HG03571 (cell line): Measurements from ENCODE around the gene PTPRD.
"Not testable (repeated sequence)": the region's sequence is repeated elsewhere in the genome, so short reads cannot be mapped to it uniquely, and the experiment has no call there.

Experiments used
- ATAC-seq: cut with Tn5 transposase; IDR thresholded peaks from one replicate; pipeline ENCODE4 v1.9.1; 2021; ENCODE audit not compliant: unreplicated experiment

The PTPRD gene

DNA sequence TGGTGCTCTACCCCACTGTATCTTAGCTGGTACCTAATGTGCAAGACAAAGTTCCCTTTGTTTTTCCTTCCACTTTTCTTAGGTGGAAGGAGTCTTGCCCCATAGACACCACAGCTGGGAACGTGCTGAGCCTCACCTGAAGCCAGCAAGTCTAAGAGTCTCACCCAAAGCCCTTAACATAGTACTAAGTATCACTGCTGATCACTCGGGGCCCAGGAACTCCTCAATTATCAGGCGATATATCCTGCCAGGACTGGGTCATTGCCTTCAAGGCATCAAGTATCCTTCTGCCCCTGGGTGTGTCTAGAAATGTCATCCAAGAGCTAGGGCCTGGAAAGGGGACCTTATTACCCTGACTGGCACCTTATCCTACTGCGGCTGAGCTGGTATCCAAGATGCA, 123.9 kb downstream of the PTPRD start:
- ATAC-seq: no peak

DNA sequence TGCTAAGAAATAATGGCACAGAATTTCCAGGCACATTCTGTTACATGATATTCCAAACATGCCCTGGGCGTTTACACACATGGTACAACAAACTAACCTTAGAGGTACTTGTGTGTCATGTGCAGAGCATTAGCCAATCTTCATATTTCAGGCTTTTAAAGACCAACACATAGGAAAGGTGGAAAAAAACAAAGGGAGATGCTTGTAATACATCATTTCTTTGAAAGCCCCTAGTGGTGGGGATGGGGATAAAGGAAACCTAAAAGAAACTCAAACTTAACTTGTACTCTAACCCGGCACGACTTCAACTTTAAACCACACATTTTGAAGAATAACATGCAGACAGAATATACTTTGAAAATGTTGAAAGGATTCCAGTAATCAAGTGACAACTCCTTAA, 133.6 kb downstream of the PTPRD start:
- ATAC-seq: no peak

DNA sequence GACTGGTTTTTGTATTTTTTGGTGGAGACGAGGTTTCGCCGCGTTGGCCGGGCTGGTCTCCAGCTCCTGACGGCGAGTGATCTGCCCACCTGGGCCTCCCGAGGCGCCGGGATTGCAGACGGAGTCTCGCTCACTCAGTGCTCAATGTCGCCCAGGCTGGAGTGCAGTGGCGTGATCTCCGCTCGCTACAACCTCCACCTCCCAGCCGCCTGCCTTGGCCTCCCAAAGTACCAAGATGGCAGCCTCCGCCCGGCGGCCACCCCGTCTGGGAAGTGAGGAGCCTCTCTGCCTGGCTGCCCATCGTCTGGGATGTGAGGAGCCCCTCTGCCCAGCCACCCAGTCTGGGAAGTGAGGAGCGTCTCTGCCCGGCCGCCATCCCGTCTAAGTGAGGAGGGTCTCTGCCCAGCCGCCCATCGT, 163.6 kb downstream of the PTPRD start:
- not testable (repeated sequence) for ATAC-seq

DNA sequence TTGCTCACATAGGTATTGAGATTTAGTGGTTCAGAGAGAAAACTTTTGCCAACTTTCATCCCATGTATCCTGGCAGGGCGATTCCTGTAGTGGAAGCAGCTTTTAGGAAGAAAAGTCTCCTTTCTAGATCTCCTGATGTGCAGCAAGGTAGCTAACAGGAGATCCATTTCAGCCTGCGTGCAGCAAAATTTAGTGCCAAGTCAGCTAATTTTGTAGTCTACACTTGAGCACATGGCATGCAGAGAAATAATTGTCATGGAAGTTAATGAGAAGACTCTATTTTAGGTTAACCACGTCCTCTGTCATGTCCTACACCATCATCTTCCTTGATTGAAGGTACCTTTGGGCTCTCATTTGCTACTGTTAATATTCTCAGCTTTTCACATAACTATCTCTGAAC, 165.8 kb downstream of the PTPRD start:
- ATAC-seq: no peak

DNA sequence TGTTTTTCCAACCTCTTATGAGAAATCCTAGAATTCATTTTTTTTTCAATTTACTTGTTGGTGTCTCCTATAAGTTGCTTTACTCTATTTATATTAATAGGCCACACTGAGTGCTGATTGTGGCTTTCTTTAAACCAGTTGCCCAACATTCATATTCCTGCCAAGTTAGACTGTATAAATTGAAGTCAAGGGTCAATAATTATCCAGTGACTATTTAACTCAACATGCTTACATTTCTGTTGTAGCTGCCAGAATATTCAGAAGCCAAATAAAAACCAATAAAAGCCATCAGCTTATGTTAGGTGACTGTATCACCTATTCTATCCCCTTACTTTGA, 169.0 kb downstream of the PTPRD start:
- ATAC-seq: no peak

DNA sequence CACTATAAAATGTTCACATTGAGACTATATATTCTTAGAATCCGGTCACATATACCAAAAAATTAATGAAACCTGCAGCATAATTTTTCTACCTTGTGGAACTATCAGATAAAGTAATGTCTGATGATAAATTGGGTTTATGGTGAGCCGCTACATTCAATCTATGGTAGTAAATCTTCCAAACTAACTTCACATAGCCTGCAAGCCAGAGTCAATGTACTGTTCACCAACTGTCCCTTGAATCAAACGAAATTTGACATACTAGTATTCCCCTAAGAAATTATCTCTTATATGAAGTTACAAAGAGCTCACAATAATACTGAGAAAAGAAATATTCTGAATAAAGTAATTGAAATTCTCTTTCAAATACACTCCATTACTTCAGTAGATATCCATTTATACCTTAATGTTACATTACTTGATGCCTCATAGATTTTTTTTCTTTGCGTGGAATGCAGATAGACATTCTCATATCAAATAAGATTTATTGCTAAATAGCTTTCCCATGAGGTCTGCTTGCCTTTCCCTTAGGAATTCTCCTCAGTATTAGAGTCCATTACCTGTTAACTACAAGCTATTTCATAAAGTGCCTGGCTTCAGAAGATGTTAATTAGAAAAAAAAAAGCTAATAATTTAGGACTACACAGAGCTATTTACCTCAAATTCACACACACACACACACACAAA, 169.5 kb downstream of the PTPRD start:
- ATAC-seq: no peak

DNA sequence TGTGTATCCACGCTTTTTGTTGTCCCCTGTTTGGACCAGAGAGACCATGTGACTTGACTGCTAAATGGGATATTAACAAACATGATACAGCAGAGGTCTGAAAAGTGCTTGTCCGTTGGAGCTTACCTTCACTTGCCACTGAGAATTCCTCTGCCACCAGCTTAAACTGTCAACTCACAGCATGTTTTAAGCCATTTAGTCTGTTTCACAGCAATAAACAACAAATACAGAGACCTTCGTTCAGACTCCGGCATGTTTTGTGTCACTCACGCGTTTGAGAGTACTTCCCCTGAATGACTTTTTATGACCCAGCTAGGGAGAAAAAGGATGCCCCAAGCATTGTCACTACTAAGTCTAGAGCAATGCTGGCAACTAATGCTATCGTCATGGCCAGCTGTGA, 173.8 kb downstream of the PTPRD start:
- ATAC-seq: no peak

DNA sequence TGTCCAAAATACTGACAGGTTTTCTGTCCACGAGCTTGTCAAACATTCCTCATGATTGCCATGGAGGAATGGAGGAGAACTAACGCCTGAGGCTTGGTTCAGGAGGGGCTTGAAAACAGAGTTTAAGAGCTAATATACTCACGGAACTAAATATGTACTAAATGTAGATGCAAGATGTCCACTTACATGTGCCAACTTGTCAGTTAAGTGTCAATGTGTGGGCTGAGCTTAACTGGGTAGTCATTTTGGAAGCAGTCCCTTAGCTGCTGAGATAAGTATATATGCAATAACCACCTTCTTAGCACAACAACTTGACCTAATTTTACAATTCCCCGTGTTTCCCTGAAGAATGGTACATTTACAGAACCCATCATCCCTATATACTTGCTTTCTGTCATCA, 176.0 kb downstream of the PTPRD start:
- ATAC-seq: no peak

DNA sequence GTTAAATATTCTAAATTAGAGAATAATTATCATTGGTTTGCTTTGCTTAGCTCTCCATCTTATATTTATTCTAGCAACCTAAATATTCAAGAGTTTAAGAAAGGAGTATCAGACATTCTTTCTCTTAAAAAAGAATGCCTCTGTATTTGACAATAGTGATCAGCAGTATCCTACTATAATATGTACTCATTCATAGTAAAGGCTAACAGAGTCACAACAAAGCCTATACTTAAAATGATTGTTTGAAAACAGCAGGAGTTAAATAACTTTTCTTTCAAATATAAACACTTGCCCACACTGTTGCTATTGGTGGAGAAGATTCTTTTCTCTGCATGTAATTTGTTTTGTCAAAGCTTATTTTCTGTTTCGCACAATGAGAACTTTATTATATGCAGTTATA, 178.4 kb downstream of the PTPRD start:
- no peak for ATAC-seq

DNA sequence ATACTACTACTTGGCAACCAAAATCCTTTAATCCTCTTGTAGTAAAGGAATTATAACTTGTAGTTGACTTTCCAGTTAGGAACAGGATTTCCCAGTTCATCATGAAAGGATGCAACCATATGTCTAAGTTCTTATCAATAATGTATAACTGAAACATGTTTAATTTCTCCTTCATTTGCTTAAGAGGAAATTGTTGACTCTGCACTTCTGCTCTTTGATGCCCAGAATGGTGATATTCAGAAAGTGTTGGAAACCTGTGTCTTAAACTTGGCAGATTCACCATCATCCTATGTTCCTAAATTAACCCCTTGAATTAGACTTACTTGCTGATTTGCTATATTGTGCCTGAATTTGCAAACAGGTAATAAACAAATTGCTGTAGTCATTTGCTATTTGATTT, 201.5 kb downstream of the PTPRD start:
- no peak for ATAC-seq

DNA sequence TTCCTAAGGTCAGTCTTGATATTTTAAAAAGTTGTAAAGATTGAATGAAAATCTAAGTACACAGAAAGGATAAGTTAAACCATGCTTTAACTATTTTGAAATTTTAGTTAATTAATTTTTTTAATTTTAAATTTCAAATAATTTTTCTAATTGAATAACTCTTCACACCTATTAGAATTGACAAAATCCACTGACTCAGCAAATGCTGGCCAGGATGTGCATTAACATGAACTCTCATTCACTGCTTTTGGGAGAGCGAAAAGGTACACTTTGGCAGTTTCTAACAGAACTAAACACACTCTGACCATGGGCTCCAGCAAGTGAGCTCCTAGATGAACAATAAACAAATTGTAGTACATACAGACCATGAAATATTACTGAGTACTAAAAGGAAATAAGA, 209.5 kb downstream of the PTPRD start:
- ATAC-seq: no peak

DNA sequence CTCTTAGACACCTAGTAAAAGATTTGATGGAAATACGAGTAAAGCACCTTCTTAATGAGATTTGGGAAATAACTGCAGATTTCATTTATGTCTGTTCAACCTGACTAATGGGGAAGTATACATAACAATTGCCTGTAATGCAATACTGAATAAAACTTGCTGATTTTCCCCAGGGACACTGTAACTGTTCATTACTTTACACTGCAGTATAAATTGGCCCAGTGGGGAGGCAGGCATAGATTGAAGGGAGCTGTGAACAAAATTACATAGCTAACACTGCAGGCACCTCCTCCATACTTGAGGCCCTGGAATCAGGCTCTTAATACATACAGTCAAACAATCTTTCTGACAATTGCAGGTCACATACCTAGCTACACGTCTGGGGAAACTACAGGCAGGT, 216.2 kb downstream of the PTPRD start:
- ATAC-seq: no peak

DNA sequence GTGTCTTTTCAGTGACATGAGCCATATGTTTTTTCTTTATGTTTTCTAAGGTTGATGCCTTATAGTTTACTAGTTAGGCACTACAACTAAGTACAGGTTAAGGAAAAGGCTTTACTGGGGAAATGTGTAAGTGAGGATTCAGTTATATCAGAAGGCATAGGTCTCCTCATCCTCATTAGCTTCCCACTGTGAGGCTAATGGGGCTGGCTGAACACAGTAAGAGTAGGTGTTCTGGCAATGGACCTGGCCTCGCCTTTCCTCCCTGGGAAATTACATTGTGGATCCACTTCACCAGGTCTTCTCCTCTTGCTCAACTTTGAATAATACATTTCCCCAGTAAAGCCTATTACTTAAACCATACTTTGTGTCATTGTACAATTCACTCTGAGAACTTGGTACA, 225.5 kb downstream of the PTPRD start:
- ATAC-seq: no peak

DNA sequence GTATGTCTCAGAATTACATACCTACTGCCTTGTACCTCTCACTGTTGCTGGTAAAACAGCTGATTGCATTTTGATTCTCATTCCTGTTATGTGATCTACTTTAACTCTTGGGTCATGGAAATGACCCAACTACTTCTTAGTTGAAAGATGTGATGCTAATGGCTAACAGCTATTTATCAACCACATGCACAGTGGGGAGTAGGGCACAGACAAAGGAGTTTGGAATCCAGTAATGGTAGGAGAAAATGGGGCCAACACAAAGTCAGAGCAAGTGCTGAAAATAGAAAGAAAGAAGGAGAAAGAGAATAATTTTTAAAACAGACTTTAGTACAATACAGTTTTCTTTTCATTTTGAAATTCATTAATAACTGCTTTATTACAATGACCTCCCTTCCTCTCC, 241.0 kb downstream of the PTPRD start:
- ATAC-seq: no peak

DNA sequence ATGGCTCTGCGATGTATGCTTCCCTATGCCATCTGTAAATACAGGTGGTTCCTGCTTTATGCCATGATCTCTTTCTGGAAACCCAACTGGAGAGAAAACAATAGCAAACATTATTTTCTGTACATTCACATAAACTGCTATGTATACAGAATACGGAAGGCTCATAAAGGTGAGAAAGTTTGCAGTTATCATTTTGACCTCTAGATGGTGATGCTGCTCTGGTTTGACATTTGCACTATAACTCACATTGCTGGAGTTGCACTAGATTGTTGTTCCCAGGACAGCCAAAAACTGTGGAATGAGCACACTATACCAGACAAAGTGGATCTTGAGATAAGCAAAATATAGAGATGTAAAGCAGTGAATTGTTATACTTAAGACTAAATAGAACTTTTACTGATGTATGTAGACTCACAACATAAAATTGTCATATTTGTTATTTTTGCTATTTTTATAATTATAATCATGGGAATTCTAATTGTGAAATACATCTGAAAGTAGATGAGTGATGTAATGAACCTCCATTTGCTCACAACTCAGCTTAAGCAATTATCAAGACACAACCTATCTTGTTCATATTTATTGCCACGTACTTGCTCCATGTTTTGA, 246.5 kb downstream of the PTPRD start:
- ATAC-seq: no peak

DNA sequence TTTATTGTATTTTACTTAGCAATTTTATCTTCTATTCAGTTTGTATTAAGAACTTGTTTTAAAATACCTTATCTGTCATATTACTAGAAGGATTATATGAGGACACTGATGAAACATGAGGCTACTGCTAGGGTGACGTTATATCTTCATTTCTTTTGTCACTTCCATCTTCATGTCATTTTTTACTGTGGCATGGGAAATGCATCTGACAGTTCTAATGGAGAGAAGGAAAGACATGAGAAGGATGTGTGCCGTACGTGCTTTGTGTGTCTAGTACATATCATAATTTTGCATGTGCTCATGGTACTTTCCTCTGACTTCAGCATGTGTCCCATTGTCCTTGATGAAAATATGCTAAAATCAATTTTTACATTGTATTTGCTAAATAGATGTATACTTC, 258.2 kb downstream of the PTPRD start:
- no peak for ATAC-seq

DNA sequence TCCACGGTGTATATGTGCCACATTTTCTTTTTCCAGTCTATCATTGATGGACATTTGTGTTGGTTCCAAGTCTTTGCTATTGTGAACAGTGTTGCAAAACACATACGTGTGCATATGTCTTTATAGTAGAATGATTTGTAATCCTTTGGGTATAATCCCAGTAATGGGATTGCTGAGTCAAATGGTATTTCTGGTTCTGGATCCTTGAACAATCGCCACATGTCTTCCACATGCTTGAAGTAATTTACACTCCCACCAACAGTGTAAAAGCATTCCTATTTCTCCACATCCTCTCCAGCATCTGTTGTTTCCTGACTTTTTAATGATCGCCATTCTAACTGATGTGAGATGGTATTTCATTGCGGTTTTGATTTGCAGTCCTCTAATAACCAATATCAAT, 267.2 kb downstream of the PTPRD start:
- ATAC-seq: not testable (repeated sequence)

DNA sequence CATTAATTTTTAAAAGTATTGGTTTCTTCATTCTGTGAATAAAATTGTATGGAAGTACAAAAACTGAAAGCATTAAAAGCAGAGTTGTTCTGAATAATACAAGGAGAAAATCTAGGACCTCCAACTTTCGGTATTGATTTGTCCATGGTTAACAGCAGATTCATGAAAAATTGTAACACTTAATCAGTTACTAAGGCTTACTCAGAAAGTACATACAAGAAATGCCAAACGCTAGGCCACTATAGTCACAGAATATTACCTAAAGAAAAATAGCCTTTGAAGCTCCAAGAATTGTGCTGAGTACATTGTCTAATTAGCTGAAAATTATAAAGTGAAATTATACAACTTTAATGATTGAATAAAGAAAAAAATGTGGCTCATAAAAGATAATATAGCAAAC, 271.7 kb downstream of the PTPRD start:
- no peak for ATAC-seq

DNA sequence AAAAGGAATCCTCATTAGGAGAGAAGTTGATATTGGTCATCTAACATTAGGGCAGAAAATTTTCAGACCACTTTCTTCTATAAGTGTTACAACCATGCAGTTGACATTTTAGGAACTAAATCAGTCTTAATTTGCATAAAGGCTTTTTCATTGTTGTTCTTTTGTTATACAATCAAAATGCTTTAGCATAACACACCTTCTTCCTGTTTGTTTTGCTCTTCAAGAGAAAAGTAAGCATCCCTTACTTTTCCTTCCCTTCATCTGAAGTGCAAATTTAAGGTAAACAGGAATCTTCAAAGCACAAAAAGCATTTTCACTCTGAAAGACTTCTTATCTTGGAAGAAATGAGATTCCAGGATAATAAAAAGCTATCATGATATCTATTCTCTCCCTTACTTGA, 273.6 kb downstream of the PTPRD start:
- no peak for ATAC-seq

DNA sequence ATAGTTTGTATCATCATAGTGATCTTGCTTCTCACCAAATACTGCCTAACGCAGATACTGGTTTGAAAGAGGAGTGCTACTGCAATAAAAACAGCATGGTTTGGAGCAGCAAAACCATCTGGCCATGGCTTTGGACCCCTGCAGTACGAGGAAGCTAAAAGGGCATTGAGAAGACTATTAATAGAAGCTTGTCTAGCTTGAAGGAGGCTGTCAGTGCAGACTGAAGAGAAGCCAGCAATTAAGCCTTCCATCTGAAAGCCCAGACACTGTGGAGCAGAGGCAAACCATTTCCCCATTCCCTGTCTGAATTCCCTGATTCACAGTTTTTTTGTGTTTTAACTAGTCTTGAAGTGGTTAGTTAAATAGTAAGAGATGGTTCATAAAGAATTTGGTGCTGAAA, 281.6 kb downstream of the PTPRD start:
- ATAC-seq: no peak

DNA sequence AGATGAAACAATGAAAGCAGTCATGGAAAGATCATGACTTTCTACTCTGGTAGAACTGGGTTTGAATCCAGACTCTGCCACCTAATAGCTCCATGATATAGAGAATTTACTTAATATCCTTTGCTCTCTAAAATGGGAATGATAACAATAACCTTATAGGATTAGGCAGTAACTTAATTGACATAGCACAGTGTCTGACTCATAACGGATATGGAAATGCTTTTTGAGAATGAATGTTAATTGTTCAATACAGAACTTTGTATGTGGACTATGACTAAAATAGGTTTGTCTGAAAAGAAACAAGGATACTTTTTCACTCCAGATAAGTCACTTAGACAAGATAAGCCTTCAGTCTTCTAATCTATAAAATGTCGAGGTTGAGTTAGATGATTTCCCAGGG, 330.7 kb downstream of the PTPRD start:
- no peak for ATAC-seq

DNA sequence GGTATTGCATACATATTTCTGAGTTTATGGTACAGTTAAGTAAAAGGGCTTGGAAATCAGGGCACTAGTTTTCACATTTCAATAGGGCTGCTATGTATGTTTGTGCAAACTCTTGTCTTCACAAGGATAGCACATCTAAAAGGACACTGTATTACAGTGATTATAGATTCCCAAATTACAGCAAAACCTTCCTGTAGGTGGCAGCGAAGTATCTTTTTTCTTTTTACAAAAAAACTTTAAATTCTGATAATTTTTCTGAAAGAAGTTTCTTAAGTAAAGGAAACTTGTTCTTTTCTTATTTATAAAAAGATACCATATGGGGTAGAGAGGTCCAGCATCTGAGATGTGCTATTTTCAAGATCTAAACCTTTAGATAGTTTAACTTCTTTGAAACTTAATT, 337.8 kb downstream of the PTPRD start:
- no peak for ATAC-seq

DNA sequence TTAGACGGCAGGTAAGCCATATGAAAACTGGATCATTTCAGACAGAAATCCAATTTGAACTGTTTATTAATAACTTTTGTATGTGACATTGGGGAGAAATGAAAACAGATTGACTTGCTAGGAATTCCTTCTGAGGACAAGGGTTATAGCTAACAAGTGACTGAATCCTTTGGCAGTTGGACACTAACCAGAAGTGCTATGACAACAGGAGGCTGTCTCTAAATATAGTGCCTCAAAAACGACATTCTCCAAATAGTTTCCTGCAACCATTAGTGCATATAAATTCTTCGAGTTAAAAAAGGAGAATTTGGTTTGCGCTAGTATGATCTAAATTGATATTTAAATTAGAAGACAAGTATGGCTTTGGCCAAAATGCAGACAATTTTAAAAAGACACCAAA, 338.6 kb downstream of the PTPRD start:
- ATAC-seq: no peak
